AG04449 (cell line): ENCODE data around the gene ARFGAP1.
A peak's percentile ranks its signal among the peaks of the same experiment; 100 is the strongest.

Source experiments
- CTCF ChIA-PET: fragments of 350-600 bp; formaldehyde crosslinking; extraction: SDS; loops from one replicate; lab custom pipeline; 2021; ENCODE audit warnings: antibody characterized with exemption; lab: Yijun Ruan, JAX
- POLR2A ChIA-PET: fragments of 400-600, 350-600 bp; formaldehyde crosslinking; extraction: SDS; loops from one replicate; lab custom pipeline; 2020; ENCODE audit warnings: antibody characterized with exemption, inconsistent platforms; lab: Yijun Ruan, JAX
- DNase-seq: peaks from one replicate; pipeline ENCODE4 v3.0.0-alpha.2; 2010; ENCODE audit warnings: low read depth, low spot score
- H3K4me3 ChIP-seq: 2 replicates; pipeline ENCODE4 v1.5.1; 2011; ENCODE audit warnings: low read depth, mild to moderate bottlenecking, control low read depth, low read length
- CTCF ChIP-seq: IDR thresholded peaks from one replicate; pipeline ENCODE4 v1.5.1; 2011; ENCODE audit warnings: mild to moderate bottlenecking, moderate library complexity, low read length, control low read depth, inconsistent platforms; ENCODE audit not compliant: insufficient read depth; ENCODE audit errors: missing control alignments

ARFGAP1 gene

GRCh38 chr20:63273059-63273579, 506 bp downstream of the ARFGAP1 start:
- peak overlapping the region; percentile 94 for H3K4me3 ChIP-seq
- no peak for TF ChIP-seq CTCF
- CTCF ChIA-PET, result interaction anchor here (0.8 to 16.0 kb wide), 8 partner anchors 7 to 104 kb away, joined by 3 to 142 read pairs (median 4); no protein-coding TSS in a partner anchor
- POLR2A ChIA-PET, result interaction anchor here (0.7 to 1.2 kb wide), 7 partner anchors 12 to 248 kb away, joined by 3 to 5 read pairs (median 4); partner anchors contain the start of gene PPDPF
- DNase-seq, result no peak

- ChIA-PET POLR2A (interaction anchor here (0.6 to 1.3 kb wide), 3 partner anchors 9 to 22 kb away, joined by 3 read pairs; no protein-coding TSS in a partner anchor), CTCF (interaction anchor here (0.7 to 16.0 kb wide), 5 partner anchors 17 to 59 kb away, joined by 3 to 142 read pairs (median 3); no protein-coding TSS in a partner anchor)
- peak; percentile 4 for DNase-seq
- TF ChIP-seq CTCF, result no peak
- peak overlapping the region; percentile 94 for H3K4me3 ChIP-seq
Observed at GRCh38 chr20:63273635-63274380, 1.2 kb downstream of the ARFGAP1 start.

GRCh38 chr20:63274381-63275228, 2.0 kb downstream of the ARFGAP1 start:
- POLR2A ChIA-PET, result interaction anchor here (0.6 to 1.3 kb wide), 2 partner anchors 8 to 21 kb away, joined by 3 read pairs; no protein-coding TSS in a partner anchor
- peak overlapping the region; percentile 94 for H3K4me3 ChIP-seq

GRCh38 chr20:63275825-63276224, 3.2 kb downstream of the ARFGAP1 start:
- POLR2A ChIA-PET, result no interaction called here

More at GRCh38 chr20:63274381-63275228, 2.0 kb downstream of the ARFGAP1 start:
- CTCF ChIA-PET, result interaction anchor here (0.7 to 16.0 kb wide), 3 partner anchors 16 to 50 kb away, joined by 3 to 142 read pairs (median 3); no protein-coding TSS in a partner anchor
- DNase-seq, result no peak
- no peak for TF ChIP-seq CTCF

GRCh38 chr20:63276956-63277355, 4.3 kb downstream of the ARFGAP1 start:
- POLR2A ChIA-PET, result interaction anchor here (1.5 kb wide), 1 partner anchor 10 kb away, joined by 5 read pairs; no protein-coding TSS in a partner anchor
- no peak for DNase-seq
- H3K4me3 ChIP-seq, result no peak overlapping the region
- CTCF ChIA-PET, result interaction anchor here (0.9 to 16.0 kb wide), 5 partner anchors 8 to 53 kb away, joined by 3 to 142 read pairs (median 5); no protein-coding TSS in a partner anchor
- TF ChIP-seq CTCF, result no peak

More at GRCh38 chr20:63275825-63276224, 3.2 kb downstream of the ARFGAP1 start:
- CTCF ChIA-PET, result interaction anchor here (1.6 to 16.0 kb wide), 2 partner anchors 9 to 51 kb away, joined by 5 to 142 read pairs; no protein-coding TSS in a partner anchor
- no peak for DNase-seq
- TF ChIP-seq CTCF, result no peak
- no peak overlapping the region for H3K4me3 ChIP-seq
